Pancreas (tissue), 10 donors: ENCODE data around the gene BAK1. TPM values are rescaled to one million over a fixed set of nuclear protein-coding genes. Genes with fewer than 3 reads are reported as not detected.

Source experiments
- ATAC-seq, 4 donors: fragments of 200-7000 bp; cut with Tn5 transposase; one replicate each; pipeline versions ENCODE4 v1.8.0 to v1.9.1; 2020; ENCODE audit warnings: mild to moderate bottlenecking in 4 of 4, moderate library complexity in 4 of 4
- DNase-seq, 6 donors: peaks; one replicate each; pipeline ENCODE4 v3.0.0-alpha.2; 2020
- FAIRE-seq: peaks from 2 replicates; lab custom pipeline; 2012; peaks lifted over from hg19 to GRCh38; lab: Jason Lieb, UNC
- H3K27ac ChIP-seq, 4 donors: fragments of 200-600 bp; sonication (generic); 1 replicate in 3 of 4; 2 replicates in 1 of 4; pipeline versions ENCODE4 v1.5.0 to v1.8.0; 2020
- H3K27me3 ChIP-seq, 4 donors: fragments of 200-600 bp; one replicate each; pipeline ENCODE4 v1.8.0; 2021
- H3K36me3 ChIP-seq, 3 donors: fragments of 200-600 bp; sonication (generic) in 1 of 3; one replicate each; pipeline versions ENCODE4 v1.5.0 to v1.8.0; 2020 to 2021
- H3K4me1 ChIP-seq, 3 donors: fragments of 200-600 bp; one replicate each; pipeline ENCODE4 v1.8.0; 2021
- H3K4me3 ChIP-seq, 4 donors: fragments of 200-600 bp; sonication (generic) in 2 of 4; one replicate each; pipeline versions ENCODE4 v1.5.0 to v1.8.0; 2020 to 2021
- H3K9me3 ChIP-seq, 4 donors: fragments of 200-600 bp; one replicate each; pipeline ENCODE4 v1.8.0; 2021
- WGBS, 2 donors: extraction: QIAGEN DNeasy Blood & Tissue Kit; methylation state at CpG; one replicate each; pipeline ENCODE4 v1.1.7; 2013; 5-methylcytosine and 5-hydroxymethylcytosine counted together
- intact Hi-C, 3 donors: fragments of 100-400 bp; cut with DNase I; formaldehyde crosslinking; loops; one replicate each; pipeline versions ENCODE4 v1.11.1 to v1.14.2; 2022
- polyA plus RNA-seq, 2 donors: library from polyadenylated mRNA; stranded (reverse); fragments of 200-250 nt; gene quantifications; one replicate each; pipeline ENCODE4 v1.2.3, GENCODE V29; 2013
- total RNA-seq, 6 donors: library from RNA; stranded (reverse); fragmentation: NEBNext Ultra II Directional in 4 of 6; extraction: Animal tissue kit (Norgen Biotek cat#: 25700) in 4 of 6; gene quantifications; one replicate each; pipeline versions ENCODE4 v1.2.1 to v1.2.4, GENCODE V29; 2021 to 2023
- TF ChIP-seq, protein P1 (sequence below), 4 donors: fragments of 200-600 bp; sonication (generic) in 3 of 4; IDR thresholded peaks; one replicate each; pipeline versions ENCODE4 v1.5.0 to v1.8.0; 2021; ENCODE audit warnings: antibody characterized with exemption in 4 of 4
- donor health status: healthy with polysubstance abuse.
- donor health status: DM: no; HTN: no; CAD: no; lungs with moderate emphysema.
- donor health status: DM: no; HTN: no; CAD: no.
- donor health status: control.
- donor health status: control.
- donor health status: Bipolar disorder and iron deficiency.
- donor health status: DM: yes; HTN: yes; CAD: no.
- donor health status: DM: no; HTN: no; CAD: no.
- donor health status: DM: no; HTN: no; CAD: no.
- donor health status: DM: yes; HTN: yes; CAD: no.

Gene BAK1
- total and polyA plus RNA-seq, 8 donors: 5.6 to 11.2 (median 7.3) TPM

DNA sequence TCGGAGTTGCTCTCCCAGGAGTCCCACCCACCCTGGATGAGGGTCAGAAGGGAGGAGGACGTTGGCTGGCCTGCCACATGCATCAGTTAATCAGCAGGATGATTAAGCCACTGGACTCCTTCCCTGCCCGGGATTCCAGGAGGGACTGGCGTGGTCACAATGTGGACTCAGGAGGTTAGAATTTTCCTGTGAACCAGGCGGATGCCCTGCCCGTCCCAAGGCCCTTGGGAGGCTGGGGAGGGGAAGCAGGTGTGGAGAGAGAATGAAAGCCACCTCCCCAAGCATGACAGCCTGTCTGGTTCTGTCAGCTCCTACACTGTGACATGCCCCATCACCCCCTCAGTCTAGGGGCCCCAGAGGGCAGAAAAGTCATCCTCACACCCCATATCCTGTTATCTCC is 29.5 kb upstream of the BAK1 start:
- TF ChIP-seq, protein P1, sequence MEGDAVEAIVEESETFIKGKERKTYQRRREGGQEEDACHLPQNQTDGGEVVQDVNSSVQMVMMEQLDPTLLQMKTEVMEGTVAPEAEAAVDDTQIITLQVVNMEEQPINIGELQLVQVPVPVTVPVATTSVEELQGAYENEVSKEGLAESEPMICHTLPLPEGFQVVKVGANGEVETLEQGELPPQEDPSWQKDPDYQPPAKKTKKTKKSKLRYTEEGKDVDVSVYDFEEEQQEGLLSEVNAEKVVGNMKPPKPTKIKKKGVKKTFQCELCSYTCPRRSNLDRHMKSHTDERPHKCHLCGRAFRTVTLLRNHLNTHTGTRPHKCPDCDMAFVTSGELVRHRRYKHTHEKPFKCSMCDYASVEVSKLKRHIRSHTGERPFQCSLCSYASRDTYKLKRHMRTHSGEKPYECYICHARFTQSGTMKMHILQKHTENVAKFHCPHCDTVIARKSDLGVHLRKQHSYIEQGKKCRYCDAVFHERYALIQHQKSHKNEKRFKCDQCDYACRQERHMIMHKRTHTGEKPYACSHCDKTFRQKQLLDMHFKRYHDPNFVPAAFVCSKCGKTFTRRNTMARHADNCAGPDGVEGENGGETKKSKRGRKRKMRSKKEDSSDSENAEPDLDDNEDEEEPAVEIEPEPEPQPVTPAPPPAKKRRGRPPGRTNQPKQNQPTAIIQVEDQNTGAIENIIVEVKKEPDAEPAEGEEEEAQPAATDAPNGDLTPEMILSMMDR (IDR thresholded peaks at IDR 0.05): no peak
- DNase-seq: peak in 1 of 6 donors; percentile 13
- H3K9me3 ChIP-seq: no peaks in the 10 kb centered on the region
- FAIRE-seq: no peak
- no peaks in the 10 kb centered on the region for H3K4me1 ChIP-seq
- no peaks in the 10 kb centered on the region for H3K36me3 ChIP-seq
- no peaks in the 10 kb centered on the region for H3K27me3 ChIP-seq
- WGBS, 2 donors: 39 to 43% methylated on average over 6 of the region's 6 CpGs
- peak in 3 of 4 donors; percentile 22 to 46 (median 27) for ATAC-seq
- H3K4me3 ChIP-seq: no peak overlapping the region
- H3K27ac ChIP-seq: no peak overlapping the region
- intact Hi-C loops: no loop called here

DNA sequence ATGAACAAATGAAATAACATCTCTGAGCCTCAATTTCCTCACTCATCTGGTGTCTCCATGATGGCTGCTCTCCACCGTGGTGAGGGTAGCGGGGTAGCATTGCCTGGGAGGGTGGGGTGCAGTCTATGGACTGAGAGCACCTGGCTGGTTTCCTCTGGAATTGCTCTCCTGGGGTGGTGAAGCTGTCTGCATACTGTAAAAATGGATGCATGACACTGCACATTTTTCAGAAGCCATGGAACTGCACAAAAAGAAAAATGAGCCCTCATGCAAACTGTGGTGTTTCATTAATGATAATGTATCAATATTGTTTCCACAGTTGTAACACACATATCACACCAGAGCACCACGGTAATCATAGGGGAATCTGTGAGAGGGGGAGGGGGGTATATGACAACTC is 28.9 kb upstream of the BAK1 start:
- no peaks in the 10 kb centered on the region for H3K4me1 ChIP-seq
- TF ChIP-seq, protein P1 (IDR thresholded peaks at IDR 0.05): no peak
- FAIRE-seq (no peak), ATAC-seq (no peak), DNase-seq (peak in 1 of 6 donors; percentile 13)
- intact Hi-C loops: no loop called here
- WGBS, 2 donors: 39 to 42% methylated on average over 3 of the region's 3 CpGs
- no peak overlapping the region for H3K4me3 ChIP-seq
- no peaks in the 10 kb centered on the region for H3K36me3 ChIP-seq
- no peaks in the 10 kb centered on the region for H3K9me3 ChIP-seq
- H3K27ac ChIP-seq: no peak overlapping the region
- no peaks in the 10 kb centered on the region for H3K27me3 ChIP-seq

DNA sequence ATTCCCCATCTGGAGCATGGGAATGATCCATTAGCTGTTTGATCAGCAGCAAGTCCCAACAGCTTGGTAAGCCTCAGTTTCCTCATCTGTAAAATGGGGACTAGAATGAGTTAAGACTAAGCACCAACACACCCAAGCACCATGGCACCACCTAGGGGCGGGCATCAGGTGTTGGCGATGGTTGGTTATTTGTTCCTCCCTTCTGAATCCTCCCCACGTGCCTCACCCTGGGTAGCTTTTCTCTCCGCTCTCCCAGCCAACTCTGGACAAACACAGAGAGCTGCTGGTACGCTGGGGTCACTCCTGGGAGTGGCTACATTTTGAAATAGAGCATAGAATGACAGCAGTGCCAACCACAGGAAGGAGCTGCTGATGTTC is 27.7 kb upstream of the BAK1 start:
- H3K27ac ChIP-seq: no peak overlapping the region
- no peaks in the 10 kb centered on the region for H3K9me3 ChIP-seq
- DNase-seq (peak in 1 of 6 donors; percentile 8), FAIRE-seq (no peak), ATAC-seq (peak in 3 of 4 donors; percentile 44 to 63 (median 48))
- intact Hi-C loops: no loop called here
- H3K36me3 ChIP-seq: no peaks in the 10 kb centered on the region
- no peaks in the 10 kb centered on the region for H3K4me1 ChIP-seq
- no peaks in the 10 kb centered on the region for H3K27me3 ChIP-seq
- 43 to 54% methylated on average over 5 of the region's 5 CpGs for WGBS, 2 donors
- TF ChIP-seq, protein P1 (IDR thresholded peaks at IDR 0.05): no peak
- H3K4me3 ChIP-seq: no peak overlapping the region

DNA sequence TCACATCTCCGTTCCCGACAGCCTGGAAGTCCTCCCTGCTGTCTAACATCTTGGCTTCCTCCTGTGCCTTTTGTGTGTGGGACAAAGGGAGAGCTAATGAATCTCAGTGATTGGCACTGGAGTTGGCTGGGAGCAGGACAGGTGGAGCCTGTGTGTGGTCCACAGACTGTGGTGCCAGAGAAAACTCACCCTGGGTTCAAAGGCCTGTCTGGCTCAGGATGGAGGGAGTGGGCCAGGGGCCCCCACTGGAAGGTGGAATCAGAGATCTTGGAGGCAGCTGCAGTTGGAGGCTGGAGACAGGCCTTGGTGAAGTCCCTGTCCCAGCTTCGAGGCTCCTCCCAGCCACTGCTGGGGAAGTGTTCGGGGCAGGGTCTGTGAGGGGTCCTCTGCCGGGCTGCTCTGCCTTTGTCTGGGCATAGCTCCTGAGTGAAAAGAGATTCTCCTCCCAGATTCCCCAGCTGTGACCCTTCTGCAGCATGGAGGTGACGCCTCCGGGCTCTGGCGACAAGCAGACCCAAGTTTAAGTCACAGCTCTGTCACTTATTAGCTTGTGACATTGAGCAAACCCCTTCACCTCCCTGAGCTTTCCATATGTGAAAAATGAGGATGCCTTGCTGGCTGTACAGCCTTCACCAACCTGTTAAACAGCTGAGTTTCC is 27.2 kb upstream of the BAK1 start:
- intact Hi-C loops: no loop called here
- Histone ChIP-seq H3K4me3 (no peak overlapping the region), H3K27ac (no peak overlapping the region), H3K36me3 (no peaks in the 10 kb centered on the region), H3K9me3 (no peaks in the 10 kb centered on the region), H3K4me1 (no peaks in the 10 kb centered on the region), H3K27me3 (no peaks in the 10 kb centered on the region)
- WGBS, 2 donors: 51 to 53% methylated on average over 8 of the region's 8 CpGs
- FAIRE-seq (no peak), DNase-seq (peak in 1 of 6 donors; percentile 24), ATAC-seq (no peak)
- TF ChIP-seq, protein P1 (IDR thresholded peaks at IDR 0.05): no peak

DNA sequence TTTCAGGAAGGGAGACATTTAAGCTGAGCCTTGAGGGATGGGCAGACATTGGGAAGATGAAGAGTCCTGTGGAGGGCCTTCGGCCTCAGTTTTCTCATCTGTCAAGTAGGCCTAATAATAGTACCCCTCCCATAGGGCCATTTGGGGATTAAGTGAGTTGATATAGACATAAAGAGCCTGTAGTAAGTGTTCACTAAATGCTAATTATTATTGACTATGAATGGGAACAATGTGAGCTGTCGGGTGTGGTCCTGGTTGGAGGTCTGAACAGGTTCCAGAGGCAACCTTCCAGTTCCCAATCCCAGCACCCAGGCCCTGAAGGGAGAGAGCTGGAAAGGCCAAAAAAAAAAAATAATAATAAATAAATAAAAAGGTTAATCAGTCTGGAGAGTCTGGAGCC is 26.6 kb upstream of the BAK1 start:
- ATAC-seq (no peak), FAIRE-seq (no peak), DNase-seq (peak in 1 of 6 donors; percentile 1)
- Histone ChIP-seq H3K4me3 (no peak overlapping the region), H3K4me1 (no peaks in the 10 kb centered on the region), H3K9me3 (no peaks in the 10 kb centered on the region), H3K27me3 (no peaks in the 10 kb centered on the region), H3K36me3 (no peaks in the 10 kb centered on the region), H3K27ac (no peak overlapping the region)
- intact Hi-C loops: no loop called here
- WGBS, 2 donors: 92 to 93% methylated on average over 2 of the region's 2 CpGs
- TF ChIP-seq, protein P1 (IDR thresholded peaks at IDR 0.05): no peak
